ENCODE data around the gene KRT86. TPM values are rescaled to one million over a fixed set of nuclear protein-coding genes. Genes with fewer than 3 reads are reported as not detected.
"Not testable (repeated sequence)": the region's sequence is repeated elsewhere in the genome, so short reads cannot be mapped to it uniquely, and the experiment has no call there.

Gene KRT86
- total RNA-seq, 1 donor from 2014 or later = 1.1 TPM

DNA sequence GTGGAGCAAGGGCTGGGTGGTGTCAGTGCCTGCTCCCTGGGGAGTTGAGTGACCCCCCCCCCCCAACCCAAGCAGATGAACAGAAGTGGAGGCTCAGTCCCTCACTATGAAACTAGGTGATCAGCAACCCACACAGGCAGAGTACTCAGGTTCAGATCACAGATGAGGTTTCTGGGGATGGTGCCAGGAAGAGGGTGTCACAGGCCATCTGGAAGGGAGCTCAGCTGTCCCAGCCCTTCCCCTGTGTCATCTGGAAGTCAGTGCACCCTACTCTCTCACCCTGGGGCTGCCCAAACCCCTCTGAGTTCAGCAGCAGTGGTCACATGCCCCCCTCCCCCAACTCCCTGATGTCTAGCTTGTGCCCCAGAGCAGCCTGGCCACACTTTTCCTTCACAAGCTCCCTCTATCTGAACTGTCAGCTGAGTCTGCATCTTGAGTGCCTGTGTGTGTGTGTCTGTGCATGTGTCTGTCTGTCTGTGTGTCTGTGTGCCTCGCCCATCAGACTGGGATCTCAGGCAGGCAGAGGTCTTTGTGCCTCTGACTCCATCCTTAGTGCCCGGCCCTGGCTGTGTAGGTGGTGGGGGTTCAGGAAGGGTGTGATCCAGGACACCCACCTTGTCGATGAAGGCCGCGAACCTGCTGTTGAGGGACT, 16.2 kb downstream of the KRT86 start:
- H3K4me1 ChIP-seq; H3K27ac ChIP-seq; ATAC-seq; H3K9me3 ChIP-seq; H3K36me3 ChIP-seq; H3K4me3 ChIP-seq; DNase-seq; intact Hi-C loops (cut with DNase I): not testable (repeated sequence)
- peaks cover 19% of the 10 kb centered on the region for H3K27me3 ChIP-seq

DNA sequence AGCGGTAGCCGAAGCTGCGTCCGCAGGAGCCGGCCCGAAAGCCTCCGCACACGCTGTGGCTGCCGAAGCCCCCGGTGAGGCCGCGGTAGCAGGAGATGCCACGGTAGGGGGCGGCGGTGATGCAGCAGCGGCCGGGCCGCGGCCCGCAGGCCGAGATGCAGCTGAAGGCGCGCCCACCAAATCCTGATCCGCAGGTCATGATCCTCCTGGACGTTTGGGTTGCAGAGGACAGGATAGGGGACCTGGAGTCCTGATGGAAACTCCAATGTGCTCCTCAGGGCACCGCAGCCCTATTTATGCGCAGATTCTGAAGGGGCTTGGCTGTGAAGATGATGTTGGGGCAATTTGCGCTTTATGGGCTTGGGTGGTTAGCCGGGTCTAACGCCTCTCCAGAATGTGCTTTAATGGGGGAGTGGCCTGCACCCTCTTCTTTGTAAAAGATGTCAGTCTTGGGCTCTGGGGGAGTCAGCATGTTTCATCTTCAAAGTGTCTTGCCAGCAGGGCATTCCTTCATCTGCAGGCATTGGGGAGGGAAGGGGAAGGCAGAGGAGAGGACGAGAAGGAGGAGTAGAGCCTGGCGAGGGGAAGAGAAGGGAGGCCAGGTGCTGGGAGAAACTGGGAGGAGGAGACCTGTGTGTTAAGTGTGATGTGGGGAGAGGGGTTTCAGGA, 17.0 kb downstream of the KRT86 start, which contains the start of gene KRT81:
KRT81 (minus strand) TSS at position 268 of the 669 bp plus-strand sequence; CDS start at position 199, 69 bp downstream.
- Histone ChIP-seq H3K9me3 (no peaks in the 10 kb centered on the region), H3K36me3 (no peaks in the 10 kb centered on the region), H3K4me1 (no peaks in the 10 kb centered on the region), H3K27me3 (peaks cover 19% of the 10 kb centered on the region), H3K4me3 (no peak within 1 kb of the TSS), H3K27ac (no peak within 1 kb of the TSS)
- no peak for TF ChIP-seq CTCF (IDR thresholded peaks at IDR 0.05)
- ATAC-seq = no peak
- DNase-seq = no peak
- intact Hi-C loops (cut with DNase I) = no loop called here

DNA sequence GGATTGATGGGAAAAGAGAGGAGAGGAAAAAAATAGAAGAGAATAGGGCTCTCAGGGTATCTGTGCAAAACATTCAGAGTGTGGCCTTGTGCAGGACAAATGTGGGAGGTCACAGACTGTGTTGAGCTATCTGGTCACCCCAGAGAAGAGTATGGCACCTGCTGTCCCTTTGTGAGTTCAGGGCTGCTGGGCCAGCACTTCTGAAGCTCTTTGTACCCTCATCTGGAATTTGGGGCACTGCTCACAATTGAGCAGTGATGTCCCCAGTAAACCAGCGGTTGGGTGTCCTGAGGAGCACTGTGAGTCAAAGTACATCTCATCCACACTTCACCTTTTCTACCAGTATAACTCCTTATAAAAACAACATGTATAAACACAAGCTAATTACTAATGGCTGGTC, 19.5 kb downstream of the KRT86 start:
- Histone ChIP-seq H3K27ac (no peak overlapping the region), H3K4me1 (no peaks in the 10 kb centered on the region), H3K4me3 (no peak overlapping the region), H3K27me3 (peaks cover 19% of the 10 kb centered on the region), H3K36me3 (no peaks in the 10 kb centered on the region), H3K9me3 (no peaks in the 10 kb centered on the region)
- DNase-seq (no peak), ATAC-seq (no peak)
- intact Hi-C loops (cut with DNase I) = no loop called here
- no peak for TF ChIP-seq CTCF (IDR thresholded peaks at IDR 0.05)

DNA sequence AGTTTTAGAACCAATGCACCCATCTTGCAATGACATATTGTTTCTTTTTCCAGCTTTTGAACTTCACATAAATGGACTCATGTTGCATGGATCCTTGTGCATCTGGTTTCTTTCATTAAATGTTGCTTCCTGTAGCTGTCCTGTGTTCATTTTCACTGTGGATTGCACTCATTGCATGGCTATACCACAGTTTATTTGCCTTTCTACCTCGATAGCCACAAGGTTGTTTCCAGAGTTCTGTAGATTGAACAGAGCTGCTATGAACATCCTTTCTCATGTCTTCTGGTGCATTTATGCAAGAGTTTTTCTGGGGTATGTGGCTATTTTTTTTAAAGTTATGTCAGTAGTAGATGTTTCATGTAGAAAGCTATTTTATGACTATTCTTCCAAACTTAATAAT, 20.4 kb downstream of the KRT86 start:
- no peaks in the 10 kb centered on the region for H3K4me1 ChIP-seq
- no peak overlapping the region for H3K27ac ChIP-seq
- no peak for TF ChIP-seq CTCF (IDR thresholded peaks at IDR 0.05)
- ATAC-seq = no peak
- no peaks in the 10 kb centered on the region for H3K36me3 ChIP-seq
- no peak for DNase-seq
- no peak overlapping the region for H3K4me3 ChIP-seq
- H3K27me3 ChIP-seq = peaks cover 19% of the 10 kb centered on the region
- no peaks in the 10 kb centered on the region for H3K9me3 ChIP-seq
- intact Hi-C loops (cut with DNase I) = no loop called here

GRCh38 chr12:52295663-52296062, 21.2 kb downstream of the KRT86 start:
- Histone ChIP-seq H3K27me3 (peaks cover 19% of the 10 kb centered on the region), H3K27ac (no peak overlapping the region), H3K36me3 (no peaks in the 10 kb centered on the region), H3K4me1 (no peaks in the 10 kb centered on the region), H3K4me3 (no peak overlapping the region), H3K9me3 (no peaks in the 10 kb centered on the region)
- ATAC-seq (no peak), DNase-seq (no peak)
- intact Hi-C loops (cut with DNase I) = no loop called here
- TF ChIP-seq CTCF (IDR thresholded peaks at IDR 0.05) = no peak

DNA sequence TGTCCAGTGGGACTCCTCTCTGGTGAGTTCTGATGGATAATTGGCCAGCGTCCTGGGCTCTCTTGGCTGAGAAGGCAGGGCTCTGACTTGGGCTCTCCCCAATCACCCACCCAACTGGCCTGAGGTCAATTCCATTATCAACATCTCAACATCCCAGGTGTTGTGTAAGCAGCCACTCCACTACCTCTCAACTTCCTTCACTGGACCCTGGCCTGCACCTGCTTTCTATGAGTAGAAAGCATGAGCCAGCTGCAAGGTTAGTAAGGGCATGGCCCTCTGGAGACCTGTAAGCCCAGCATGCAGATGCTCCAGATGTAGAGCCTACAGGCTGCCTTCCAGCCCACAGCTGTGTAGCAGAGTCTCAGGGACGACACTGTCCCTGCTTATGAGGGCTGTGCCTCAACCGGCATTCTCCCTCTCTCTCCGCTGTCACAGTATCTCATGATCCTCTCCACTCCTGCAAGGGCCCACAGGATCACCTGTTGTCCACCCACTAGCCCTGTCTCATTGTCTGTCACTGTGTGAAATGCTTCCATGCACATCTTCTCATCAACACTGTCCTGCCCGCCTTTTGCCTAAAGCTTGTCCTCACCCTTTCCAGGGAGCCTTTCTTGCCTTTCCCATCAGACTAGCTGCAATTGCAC, 22.2 kb downstream of the KRT86 start:
- peak; percentile 71 for ATAC-seq
- Histone ChIP-seq H3K27ac (no peak overlapping the region), H3K4me3 (no peak overlapping the region), H3K9me3 (no peaks in the 10 kb centered on the region), H3K4me1 (no peaks in the 10 kb centered on the region), H3K36me3 (no peaks in the 10 kb centered on the region), H3K27me3 (peaks cover 16% of the 10 kb centered on the region)
- DNase-seq = no peak
- intact Hi-C loops (cut with DNase I) = no loop called here
- no peak for TF ChIP-seq CTCF (IDR thresholded peaks at IDR 0.05)
